DOHH2 (cell line): Measurements from ENCODE around the gene MOB4.

Experiments used
- H3F3A ChIP-seq: fragments of 200-600 bp; sonication (generic), shearing (Covaris generic); 2 replicates; pipeline ENCODE4 v1.6.0; 2016; ENCODE audit warnings: antibody characterized with exemption, mild to moderate bottlenecking; ENCODE audit not compliant: control insufficient read depth, insufficient read depth
- H3K27ac ChIP-seq: fragments of 200-600 bp; sonication (generic); 2 replicates; pipeline ENCODE4 v1.5.1; 2014; ENCODE audit warnings: low read depth, mild to moderate bottlenecking, low read length, moderate library complexity
- H3K27me3 ChIP-seq: fragments of 200-600 bp; sonication (generic); 2 replicates; pipeline ENCODE4 v1.6.1; 2014; ENCODE audit warnings: mild to moderate bottlenecking, low read length, mixed read lengths; ENCODE audit not compliant: control insufficient read depth
- H3K36me3 ChIP-seq: fragments of 200-600 bp; sonication (generic); 2 replicates; pipeline ENCODE4 v1.6.1; 2014; ENCODE audit warnings: mild to moderate bottlenecking, low read length, moderate library complexity, mixed read lengths; ENCODE audit not compliant: control insufficient read depth
- H3K4me1 ChIP-seq: fragments of 200-600 bp; sonication (generic); 2 replicates; pipeline ENCODE4 v1.6.1; 2014; ENCODE audit warnings: mild to moderate bottlenecking, low read length, mixed read lengths; ENCODE audit not compliant: control insufficient read depth
- H3K4me2 ChIP-seq: fragments of 200-600 bp; sonication (generic); 2 replicates; pipeline ENCODE4 v1.6.0; 2014; ENCODE audit warnings: mild to moderate bottlenecking, low read length, moderate library complexity
- H3K4me3 ChIP-seq: fragments of 200-600 bp; sonication (generic); 2 replicates; pipeline ENCODE4 v1.5.1; 2014; ENCODE audit warnings: mild to moderate bottlenecking, low read length, mixed read lengths
- H3K79me2 ChIP-seq: fragments of 200-600 bp; sonication (generic); 2 replicates; pipeline ENCODE4 v1.6.1; 2014; ENCODE audit warnings: mild to moderate bottlenecking, low read length, mixed read lengths; ENCODE audit not compliant: control insufficient read depth
- H3K9me2 ChIP-seq: fragments of 200-600 bp; sonication (generic); replicated peaks from 2 replicates; pipeline ENCODE4 v1.6.1; 2014; ENCODE audit warnings: mild to moderate bottlenecking, low read length, mixed read lengths; ENCODE audit not compliant: control insufficient read depth
- H3K9me3 ChIP-seq: fragments of 200-600 bp; sonication (generic); 2 replicates; pipeline ENCODE4 v1.6.1; 2014; ENCODE audit warnings: antibody characterized with exemption, low read length, mixed read lengths; ENCODE audit not compliant: control insufficient read depth, insufficient read depth
- H4K20me1 ChIP-seq: fragments of 200-600 bp; sonication (generic); 2 replicates; pipeline ENCODE4 v1.6.0; 2014; ENCODE audit warnings: low read depth, mild to moderate bottlenecking, antibody characterized with exemption, low read length, moderate library complexity; ENCODE audit not compliant: control insufficient read depth, insufficient read depth
- CTCF ChIP-seq: fragments of 200-600 bp; sonication (generic); IDR thresholded peaks from one replicate; pipeline ENCODE4 v1.5.1; 2014; ENCODE audit warnings: antibody characterized with exemption, mild to moderate bottlenecking, low read depth, low read length; ENCODE audit not compliant: poor library complexity, severe bottlenecking
- EZH2phosphoT487 ChIP-seq: fragments of 200-600 bp; sonication (generic); IDR thresholded peaks from 2 replicates; pipeline ENCODE4 v1.6.1; 2017; ENCODE audit warnings: borderline replicate concordance, mild to moderate bottlenecking, antibody characterized with exemption, low read length, moderate library complexity, mixed read lengths

The MOB4 gene

GRCh38 chr2:197495433-197496134 is 20.3 kb upstream of the MOB4 start:
- Histone ChIP-seq H3K27ac (no peak overlapping the region), H3F3A (peaks cover 38% of the 10 kb centered on the region), H3K9me3 (no peaks in the 10 kb centered on the region), H3K27me3 (no peaks in the 10 kb centered on the region), H3K4me3 (0 out of 2 replicates have a peak overlapping the region, but pooled peaks have one; percentile 74), H3K36me3 (peaks cover 93% of the 10 kb centered on the region), H3K9me2 (no peaks in the 10 kb centered on the region), H4K20me1 (peaks cover 39% of the 10 kb centered on the region), H3K4me1 (peaks cover 30% of the 10 kb centered on the region), H3K4me2 (peak overlapping the region; percentile 89), H3K79me2 (peaks cover 78% of the 10 kb centered on the region)
- TF ChIP-seq EZH2phosphoT487 (no peak), CTCF (no peak)

- Histone ChIP-seq H3K4me3 (peak overlapping the region; percentile 74), H3K27me3 (no peaks in the 10 kb centered on the region), H3K9me2 (no peaks in the 10 kb centered on the region), H3K27ac (no peak overlapping the region), H4K20me1 (peaks cover 35% of the 10 kb centered on the region), H3K9me3 (no peaks in the 10 kb centered on the region), H3K4me1 (peaks cover 35% of the 10 kb centered on the region), H3K4me2 (peak overlapping the region; percentile 89), H3K79me2 (peaks cover 87% of the 10 kb centered on the region), H3F3A (peaks cover 33% of the 10 kb centered on the region), H3K36me3 (peaks cover 93% of the 10 kb centered on the region)
- TF ChIP-seq CTCF, result no peak
- no peak for TF ChIP-seq EZH2phosphoT487
These were observed 19.2 kb upstream of the MOB4 start for GRCh38 chr2:197496695-197497094.

GRCh38 chr2:197497326-197497725 is 18.5 kb upstream of the MOB4 start:
- no peak for TF ChIP-seq EZH2phosphoT487
- no peak for TF ChIP-seq CTCF
- H3K27me3 ChIP-seq, result no peaks in the 10 kb centered on the region
- no peaks in the 10 kb centered on the region for H3K9me3 ChIP-seq
- no peak overlapping the region for H3K27ac ChIP-seq
- H4K20me1 ChIP-seq, result peaks cover 32% of the 10 kb centered on the region
- H3K36me3 ChIP-seq, result peaks cover 93% of the 10 kb centered on the region
- H3K4me2 ChIP-seq, result peak overlapping the region; percentile 89
- no peaks in the 10 kb centered on the region for H3K9me2 ChIP-seq
- H3F3A ChIP-seq, result peaks cover 34% of the 10 kb centered on the region
- H3K4me3 ChIP-seq, result peak overlapping the region; percentile 74
- peaks cover 41% of the 10 kb centered on the region for H3K4me1 ChIP-seq
- H3K79me2 ChIP-seq, result peaks cover 91% of the 10 kb centered on the region
